Thymus (tissue), 2 donors: ENCODE data around the gene HOXD10. TPM values are rescaled to one million over a fixed set of nuclear protein-coding genes. Genes with fewer than 3 reads are reported as not detected.

Experiments
- polyA plus RNA-seq: library from polyadenylated mRNA; stranded (reverse); fragments of 200-250 nt; gene quantifications from one replicate; pipeline ENCODE4 v1.2.3, GENCODE V29; 2013
- total RNA-seq: library from RNA; stranded (reverse); fragments of 120-200 nt; gene quantifications from one replicate; pipeline ENCODE4 v1.2.4, GENCODE V29; 2013
- donor health status: healthy.

Gene HOXD10
- total and polyA plus RNA-seq, 2 donors, result 0.09 TPM; not detected in 1

Other genes with a start within 250 kb of the HOXD10 start
- 23.5 TPM for gene LNPK, start 114.5 kb upstream of the HOXD10 start, total RNA-seq
- gene LNPK, start 114.5 kb upstream of the HOXD10 start, polyA plus RNA-seq, result 9.1 TPM
- gene EVX2, start 32.8 kb upstream of the HOXD10 start, total RNA-seq, result not detected
- not detected for gene EVX2, start 32.8 kb upstream of the HOXD10 start, polyA plus RNA-seq
- not detected for gene HOXD13, start 24.1 kb upstream of the HOXD10 start, total RNA-seq
- gene HOXD13, start 24.1 kb upstream of the HOXD10 start, polyA plus RNA-seq, result 0.11 TPM
- not detected for gene HOXD12, start 17.0 kb upstream of the HOXD10 start, total RNA-seq
- gene HOXD12, start 17.0 kb upstream of the HOXD10 start, polyA plus RNA-seq, result not detected
- gene HOXD11, start 9.5 kb upstream of the HOXD10 start, total RNA-seq, result not detected
- gene HOXD11, start 9.5 kb upstream of the HOXD10 start, polyA plus RNA-seq, result 0.09 TPM
- 0.14 TPM for gene HOXD9, start 5.9 kb downstream of the HOXD10 start, total RNA-seq
- 1.8 TPM for gene HOXD9, start 5.9 kb downstream of the HOXD10 start, polyA plus RNA-seq
- gene HOXD8, start 12.9 kb downstream of the HOXD10 start, total RNA-seq, result 1.5 TPM
- 3.4 TPM for gene HOXD8, start 12.9 kb downstream of the HOXD10 start, polyA plus RNA-seq
- 0.09 TPM for gene HOXD4, start 34.8 kb downstream of the HOXD10 start, total RNA-seq
- 1.0 TPM for gene HOXD4, start 34.8 kb downstream of the HOXD10 start, polyA plus RNA-seq
- gene HOXD3, start 40.5 kb downstream of the HOXD10 start, total RNA-seq, result 0.28 TPM
- 0.82 TPM for gene HOXD3, start 40.5 kb downstream of the HOXD10 start, polyA plus RNA-seq
- 0.09 TPM for gene HOXD1, start 71.9 kb downstream of the HOXD10 start, total RNA-seq
- gene HOXD1, start 71.9 kb downstream of the HOXD10 start, polyA plus RNA-seq, result 0.52 TPM
- gene MTX2, start 152.7 kb downstream of the HOXD10 start, total RNA-seq, result 32.2 TPM
- 57.7 TPM for gene MTX2, start 152.7 kb downstream of the HOXD10 start, polyA plus RNA-seq